Measurements from ENCODE around the gene CADPS2.

Gene CADPS2

GRCh38 chr7:122755696-122756095 lies 130.6 kb downstream of the CADPS2 start:
- Histone ChIP-seq H3K4ac (ENCODE audit: low read depth in 1 of 2, low read length in 2 of 2) (no peak overlapping the region), H3K36me3 (ENCODE audit: control insufficient read depth in 1 of 2, insufficient read depth in 2 of 2, low read depth in 1 of 2, low read length in 2 of 2) (no peaks in the 10 kb centered on the region), H3K27ac (ENCODE audit: low read length, poor library complexity, severe bottlenecking) (no peak overlapping the region), H2AFZ (ENCODE audit: low read depth, low read length) (no peak overlapping the region), H4K91ac (ENCODE audit: low read length) (no peak overlapping the region), H2AK5ac (ENCODE audit: low read length, severe bottlenecking) (no peak overlapping the region), H2BK120ac (ENCODE audit: low read depth, low read length) (no peak overlapping the region), H3K4me3 (ENCODE audit: insufficient read depth in 1 of 2, low read depth in 1 of 2, low read length in 2 of 2) (no peak overlapping the region), H3K23ac (ENCODE audit: low read length in 2 of 2) (no peak overlapping the region), H3K18ac (ENCODE audit: low read depth in 1 of 2, low read length in 2 of 2) (no peak overlapping the region), H4K8ac (ENCODE audit: low read length) (no peak overlapping the region), H3K14ac (ENCODE audit: low read length in 2 of 2) (no peak overlapping the region), H2BK12ac (ENCODE audit: low read length in 2 of 2) (no peak overlapping the region), H3K4me2 (ENCODE audit: low read length, poor library complexity, severe bottlenecking) (no peak overlapping the region), H3K79me1 (replicated peaks; ENCODE audit: low read length, poor library complexity, severe bottlenecking) (no peaks in the 10 kb centered on the region), H2BK15ac (ENCODE audit: low read depth, poor library complexity, severe bottlenecking) (no peak overlapping the region), H3K4me1 (ENCODE audit: control insufficient read depth, insufficient read depth, low read depth, low read length) (no peaks in the 10 kb centered on the region), H3K9ac (ENCODE audit: low read length) (no peak overlapping the region), H3K9me3 (ENCODE audit: control insufficient read depth, low read length) (no peaks in the 10 kb centered on the region), H3K27me3 (ENCODE audit: control insufficient read depth in 1 of 2, insufficient read depth in 1 of 2, low read length in 2 of 2) (no peaks in the 10 kb centered on the region), H2BK5ac (ENCODE audit: low read depth, low read length, poor library complexity, severe bottlenecking) (no peak overlapping the region)
- no CpG with 5 or more reads among the region's 2 CpGs for WGBS
- no peak for DNase-seq

GRCh38 chr7:122752583-122752982 lies 133.7 kb downstream of the CADPS2 start:
- Histone ChIP-seq H3K18ac (ENCODE audit: low read depth in 1 of 2, low read length in 2 of 2) (no peak overlapping the region), H2BK15ac (ENCODE audit: low read depth, poor library complexity, severe bottlenecking) (no peak overlapping the region)

GRCh38 chr7:122750389-122750788 lies 135.9 kb downstream of the CADPS2 start:
- no peak overlapping the region for H3K9ac ChIP-seq (ENCODE audit: low read length)
- no peak overlapping the region for H3K14ac ChIP-seq (ENCODE audit: low read length in 2 of 2)
- H2BK5ac ChIP-seq (ENCODE audit: low read depth, low read length, poor library complexity, severe bottlenecking): no peak overlapping the region
- H3K23ac ChIP-seq (ENCODE audit: low read length in 2 of 2): no peak overlapping the region
- H3K18ac ChIP-seq (ENCODE audit: low read depth in 1 of 2, low read length in 2 of 2): no peak overlapping the region
- no peaks in the 10 kb centered on the region for H3K9me3 ChIP-seq (ENCODE audit: control insufficient read depth, low read length)
- H3K27me3 ChIP-seq (ENCODE audit: control insufficient read depth in 1 of 2, insufficient read depth in 1 of 2, low read length in 2 of 2): no peaks in the 10 kb centered on the region
- H2BK120ac ChIP-seq (ENCODE audit: low read depth, low read length): no peak overlapping the region
- H3K4me3 ChIP-seq (ENCODE audit: insufficient read depth in 1 of 2, low read depth in 1 of 2, low read length in 2 of 2): no peak overlapping the region
- H3K4me2 ChIP-seq (ENCODE audit: low read length, poor library complexity, severe bottlenecking): no peak overlapping the region
- H3K4ac ChIP-seq (ENCODE audit: low read depth in 1 of 2, low read length in 2 of 2): no peak overlapping the region
- H4K91ac ChIP-seq (ENCODE audit: low read length): no peak overlapping the region
- H2AFZ ChIP-seq (ENCODE audit: low read depth, low read length): no peak overlapping the region
- H2AK5ac ChIP-seq (ENCODE audit: low read length, severe bottlenecking): no peak overlapping the region
- H2BK15ac ChIP-seq (ENCODE audit: low read depth, poor library complexity, severe bottlenecking): no peak overlapping the region
- no peaks in the 10 kb centered on the region for H3K4me1 ChIP-seq (ENCODE audit: control insufficient read depth, insufficient read depth, low read depth, low read length)
- WGBS: 95% methylated on average over 1 of the region's 2 CpGs
- no peak overlapping the region for H2BK12ac ChIP-seq (ENCODE audit: low read length in 2 of 2)
- DNase-seq: no peak
- no peaks in the 10 kb centered on the region for H3K79me1 ChIP-seq (replicated peaks; ENCODE audit: low read length, poor library complexity, severe bottlenecking)
- H4K8ac ChIP-seq (ENCODE audit: low read length): no peak overlapping the region
- H3K36me3 ChIP-seq (ENCODE audit: control insufficient read depth in 1 of 2, insufficient read depth in 2 of 2, low read depth in 1 of 2, low read length in 2 of 2): no peaks in the 10 kb centered on the region
- H3K27ac ChIP-seq (ENCODE audit: low read length, poor library complexity, severe bottlenecking): no peak overlapping the region

More at GRCh38 chr7:122752583-122752982, 133.7 kb downstream of the CADPS2 start:
- H3K9me3 ChIP-seq (ENCODE audit: control insufficient read depth, low read length): no peaks in the 10 kb centered on the region
- no peak overlapping the region for H4K8ac ChIP-seq (ENCODE audit: low read length)
- no peaks in the 10 kb centered on the region for H3K36me3 ChIP-seq (ENCODE audit: control insufficient read depth in 1 of 2, insufficient read depth in 2 of 2, low read depth in 1 of 2, low read length in 2 of 2)
- H2BK5ac ChIP-seq (ENCODE audit: low read depth, low read length, poor library complexity, severe bottlenecking): no peak overlapping the region
- no peak for DNase-seq
- H3K4me1 ChIP-seq (ENCODE audit: control insufficient read depth, insufficient read depth, low read depth, low read length): no peaks in the 10 kb centered on the region
- H3K4ac ChIP-seq (ENCODE audit: low read depth in 1 of 2, low read length in 2 of 2): no peak overlapping the region
- H2AFZ ChIP-seq (ENCODE audit: low read depth, low read length): no peak overlapping the region
- no peak overlapping the region for H3K27ac ChIP-seq (ENCODE audit: low read length, poor library complexity, severe bottlenecking)
- no peak overlapping the region for H3K14ac ChIP-seq (ENCODE audit: low read length in 2 of 2)
- no peak overlapping the region for H3K4me2 ChIP-seq (ENCODE audit: low read length, poor library complexity, severe bottlenecking)
- H4K91ac ChIP-seq (ENCODE audit: low read length): no peak overlapping the region
- H2BK120ac ChIP-seq (ENCODE audit: low read depth, low read length): no peak overlapping the region
- H2BK12ac ChIP-seq (ENCODE audit: low read length in 2 of 2): no peak overlapping the region
- no peaks in the 10 kb centered on the region for H3K79me1 ChIP-seq (replicated peaks; ENCODE audit: low read length, poor library complexity, severe bottlenecking)
- H3K4me3 ChIP-seq (ENCODE audit: insufficient read depth in 1 of 2, low read depth in 1 of 2, low read length in 2 of 2): no peak overlapping the region
- no peak overlapping the region for H3K23ac ChIP-seq (ENCODE audit: low read length in 2 of 2)
- H3K9ac ChIP-seq (ENCODE audit: low read length): no peak overlapping the region
- H3K27me3 ChIP-seq (ENCODE audit: control insufficient read depth in 1 of 2, insufficient read depth in 1 of 2, low read length in 2 of 2): no peaks in the 10 kb centered on the region
- WGBS: 95% methylated on average over 3 of the region's 3 CpGs
- H2AK5ac ChIP-seq (ENCODE audit: low read length, severe bottlenecking): no peak overlapping the region

- H4K8ac ChIP-seq (ENCODE audit: low read length): no peak overlapping the region
- H3K18ac ChIP-seq (ENCODE audit: low read depth in 1 of 2, low read length in 2 of 2): no peak overlapping the region
- H3K27ac ChIP-seq (ENCODE audit: low read length, poor library complexity, severe bottlenecking): no peak overlapping the region
- H3K79me1 ChIP-seq (replicated peaks; ENCODE audit: low read length, poor library complexity, severe bottlenecking): no peaks in the 10 kb centered on the region
- no peak overlapping the region for H3K4ac ChIP-seq (ENCODE audit: low read depth in 1 of 2, low read length in 2 of 2)
- H3K4me2 ChIP-seq (ENCODE audit: low read length, poor library complexity, severe bottlenecking): no peak overlapping the region
- H3K23ac ChIP-seq (ENCODE audit: low read length in 2 of 2): no peak overlapping the region
- 92% methylated on average over 2 of the region's 2 CpGs for WGBS
- no peak overlapping the region for H2AFZ ChIP-seq (ENCODE audit: low read depth, low read length)
- no peak overlapping the region for H2BK120ac ChIP-seq (ENCODE audit: low read depth, low read length)
- H3K9me3 ChIP-seq (ENCODE audit: control insufficient read depth, low read length): no peaks in the 10 kb centered on the region
- DNase-seq: no peak
- H3K27me3 ChIP-seq (ENCODE audit: control insufficient read depth in 1 of 2, insufficient read depth in 1 of 2, low read length in 2 of 2): no peaks in the 10 kb centered on the region
- no peak overlapping the region for H3K14ac ChIP-seq (ENCODE audit: low read length in 2 of 2)
- H3K4me1 ChIP-seq (ENCODE audit: control insufficient read depth, insufficient read depth, low read depth, low read length): no peaks in the 10 kb centered on the region
- H4K91ac ChIP-seq (ENCODE audit: low read length): no peak overlapping the region
- H2BK15ac ChIP-seq (ENCODE audit: low read depth, poor library complexity, severe bottlenecking): no peak overlapping the region
- H3K9ac ChIP-seq (ENCODE audit: low read length): no peak overlapping the region
- no peak overlapping the region for H2BK5ac ChIP-seq (ENCODE audit: low read depth, low read length, poor library complexity, severe bottlenecking)
- H3K36me3 ChIP-seq (ENCODE audit: control insufficient read depth in 1 of 2, insufficient read depth in 2 of 2, low read depth in 1 of 2, low read length in 2 of 2): no peaks in the 10 kb centered on the region
- no peak overlapping the region for H2BK12ac ChIP-seq (ENCODE audit: low read length in 2 of 2)
- H2AK5ac ChIP-seq (ENCODE audit: low read length, severe bottlenecking): no peak overlapping the region
- no peak overlapping the region for H3K4me3 ChIP-seq (ENCODE audit: insufficient read depth in 1 of 2, low read depth in 1 of 2, low read length in 2 of 2)
Measured at GRCh38 chr7:122748195-122748594, 138.1 kb downstream of the CADPS2 start.

Data from mesenchymal stem cell (in vitro differentiated cells and primary cell).